DND-41 (cell line): Measurements from ENCODE around the gene QPCT.
A peak's percentile ranks its signal among the peaks of the same experiment; 100 is the strongest.

Source experiments
- ATAC-seq: fragments of 200-7000 bp; cut with Tn5 transposase; 3 replicates; pipeline ENCODE4 v1.9.1; 2021; ENCODE audit warnings: low read depth; ENCODE audit not compliant: insufficient read depth
- DNase-seq: peaks from one replicate; pipeline ENCODE4 v3.0.0-alpha.2; 2020
- H2AFZ ChIP-seq: 2 replicates; pipeline ENCODE4 v1.6.0; 2012; ENCODE audit warnings: low read depth, low read length
- H3K27ac ChIP-seq: 2 replicates; pipeline ENCODE4 v1.5.1; 2012; ENCODE audit warnings: low read length, inconsistent platforms
- H3K27me3 ChIP-seq: fragments of 200-600 bp; sonication (generic); 2 replicates; pipeline ENCODE4 v1.6.0; 2012; ENCODE audit warnings: low read length, mild to moderate bottlenecking, inconsistent platforms; ENCODE audit not compliant: insufficient read depth, poor library complexity
- H3K36me3 ChIP-seq: 2 replicates; pipeline ENCODE4 v1.5.1; 2012; ENCODE audit warnings: low read length, inconsistent platforms; ENCODE audit not compliant: insufficient read depth
- H3K4me1 ChIP-seq: 2 replicates; pipeline ENCODE4 v1.5.1; 2012; ENCODE audit warnings: mild to moderate bottlenecking, low read length; ENCODE audit not compliant: insufficient read depth
- H3K4me2 ChIP-seq: 2 replicates; pipeline ENCODE4 v1.6.0; 2012; ENCODE audit warnings: mild to moderate bottlenecking, moderate library complexity, low read length, inconsistent platforms; ENCODE audit not compliant: insufficient read depth
- H3K4me3 ChIP-seq, 2 experiments: fragments of 200-600 bp in 1 of 2; shearing (Covaris generic) in 1 of 2; 2 replicates each; pipeline ENCODE4 v1.5.1; 2012 to 2016; ENCODE audit warnings: inconsistent platforms in 2 of 2, low read length in 2 of 2, mild to moderate bottlenecking in 2 of 2, low read depth in 1 of 2, moderate library complexity in 1 of 2
- H3K79me2 ChIP-seq: 2 replicates; pipeline ENCODE4 v1.6.0; 2012; ENCODE audit warnings: low read length, inconsistent platforms; ENCODE audit not compliant: insufficient read depth
- H3K9ac ChIP-seq: 2 replicates; pipeline ENCODE4 v1.6.0; 2012; ENCODE audit warnings: low read depth, mild to moderate bottlenecking, inconsistent platforms, low read length, moderate library complexity
- H3K9me3 ChIP-seq: 2 replicates; pipeline ENCODE4 v1.5.1; 2012; ENCODE audit warnings: low read length, moderate library complexity, mild to moderate bottlenecking, inconsistent platforms; ENCODE audit not compliant: insufficient read depth, severe bottlenecking
- H4K20me1 ChIP-seq: 2 replicates; pipeline ENCODE4 v1.6.0; 2012; ENCODE audit warnings: low read length; ENCODE audit not compliant: insufficient read depth
- EZH2 ChIP-seq: IDR thresholded peaks from 3 replicates; pipeline ENCODE4 v1.6.1; 2012; ENCODE audit warnings: borderline replicate concordance, low read depth, mild to moderate bottlenecking, moderate library complexity, low read length, inconsistent platforms; ENCODE audit not compliant: severe bottlenecking
- TF ChIP-seq, protein P1 (sequence below): IDR thresholded peaks from 2 replicates; pipeline ENCODE4 v1.5.1; 2012; ENCODE audit warnings: borderline replicate concordance, low read length, moderate library complexity, mild to moderate bottlenecking; ENCODE audit not compliant: poor library complexity, severe bottlenecking; ENCODE audit errors: extremely low read depth

Gene QPCT

DNA sequence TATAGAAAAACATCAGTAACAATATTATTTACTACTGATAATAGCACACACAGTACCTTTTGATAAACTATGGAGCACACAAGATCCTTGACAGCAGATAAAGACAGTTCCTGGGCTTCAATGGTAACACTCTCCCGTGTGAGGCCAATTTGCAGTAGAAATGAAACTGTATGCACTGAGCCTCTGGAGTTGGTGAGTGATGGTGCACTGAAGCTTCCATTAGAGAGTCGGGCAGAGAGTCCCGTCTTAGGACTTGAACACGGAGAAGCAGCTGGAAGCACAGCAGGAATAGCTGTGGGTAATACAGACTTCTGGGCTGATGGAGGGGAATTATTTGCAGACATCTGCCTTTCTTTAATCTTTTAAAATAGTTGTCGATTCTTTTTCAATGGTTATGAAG is 28.2 kb upstream of the QPCT start:
- Histone ChIP-seq H2AFZ (no peak overlapping the region), H3K4me1 (peaks cover 34% of the 10 kb centered on the region; the same call in 1 of the 2 replicates), H3K36me3 (peaks cover 24% of the 10 kb centered on the region), H3K9ac (no peak overlapping the region), H3K27me3 (no peaks in the 10 kb centered on the region), H3K79me2 (peaks cover 100% of the 10 kb centered on the region), H3K9me3 (no peaks in the 10 kb centered on the region), H3K4me2 (peak overlapping the region; percentile 43; the same call in 1 of the 2 replicates), H3K27ac (no peak overlapping the region), H3K4me3 (no peak overlapping the region), H4K20me1 (peaks cover 41% of the 10 kb centered on the region; the same call in 1 of the 2 replicates)
- DNase-seq (no peak), ATAC-seq (no peak)
- no peak for TF ChIP-seq EZH2
- TF ChIP-seq, protein P1, sequence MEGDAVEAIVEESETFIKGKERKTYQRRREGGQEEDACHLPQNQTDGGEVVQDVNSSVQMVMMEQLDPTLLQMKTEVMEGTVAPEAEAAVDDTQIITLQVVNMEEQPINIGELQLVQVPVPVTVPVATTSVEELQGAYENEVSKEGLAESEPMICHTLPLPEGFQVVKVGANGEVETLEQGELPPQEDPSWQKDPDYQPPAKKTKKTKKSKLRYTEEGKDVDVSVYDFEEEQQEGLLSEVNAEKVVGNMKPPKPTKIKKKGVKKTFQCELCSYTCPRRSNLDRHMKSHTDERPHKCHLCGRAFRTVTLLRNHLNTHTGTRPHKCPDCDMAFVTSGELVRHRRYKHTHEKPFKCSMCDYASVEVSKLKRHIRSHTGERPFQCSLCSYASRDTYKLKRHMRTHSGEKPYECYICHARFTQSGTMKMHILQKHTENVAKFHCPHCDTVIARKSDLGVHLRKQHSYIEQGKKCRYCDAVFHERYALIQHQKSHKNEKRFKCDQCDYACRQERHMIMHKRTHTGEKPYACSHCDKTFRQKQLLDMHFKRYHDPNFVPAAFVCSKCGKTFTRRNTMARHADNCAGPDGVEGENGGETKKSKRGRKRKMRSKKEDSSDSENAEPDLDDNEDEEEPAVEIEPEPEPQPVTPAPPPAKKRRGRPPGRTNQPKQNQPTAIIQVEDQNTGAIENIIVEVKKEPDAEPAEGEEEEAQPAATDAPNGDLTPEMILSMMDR: no peak

DNA sequence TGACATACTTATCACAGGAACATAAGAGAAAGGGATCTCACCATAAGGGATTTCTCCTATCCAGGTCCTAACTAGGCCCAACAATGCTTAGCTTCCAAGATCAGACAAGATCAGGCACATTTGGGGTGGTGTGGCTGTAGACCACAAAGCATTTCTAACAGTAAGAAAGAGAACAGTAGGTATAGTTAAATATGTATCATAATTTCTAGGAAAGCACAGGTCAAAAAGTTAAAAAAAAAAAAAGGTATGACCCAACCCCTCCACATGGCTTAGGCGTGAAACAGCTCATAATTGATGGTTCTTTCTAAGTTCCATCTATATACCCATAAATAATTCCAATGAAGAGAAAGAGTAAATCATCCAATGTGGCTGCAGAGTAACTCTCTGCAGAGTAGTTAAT is 26.7 kb upstream of the QPCT start:
- no peak overlapping the region for H3K27ac ChIP-seq
- no peaks in the 10 kb centered on the region for H3K9me3 ChIP-seq
- no peak overlapping the region for H2AFZ ChIP-seq
- H3K4me3 ChIP-seq: no peak overlapping the region
- H3K4me2 ChIP-seq: peak overlapping the region; percentile 24; the same call in 1 of the 2 replicates
- no peak for DNase-seq
- H3K27me3 ChIP-seq: no peaks in the 10 kb centered on the region
- ATAC-seq: peak; percentile 47; the same call in 2 of the 3 replicates
- peaks cover 100% of the 10 kb centered on the region for H3K79me2 ChIP-seq
- TF ChIP-seq EZH2: no peak
- TF ChIP-seq, protein P1: no peak
- H3K36me3 ChIP-seq: peaks cover 24% of the 10 kb centered on the region
- H3K4me1 ChIP-seq: peaks cover 46% of the 10 kb centered on the region
- H3K9ac ChIP-seq: no peak overlapping the region
- peaks cover 43% of the 10 kb centered on the region; the same call in 1 of the 2 replicates for H4K20me1 ChIP-seq

DNA sequence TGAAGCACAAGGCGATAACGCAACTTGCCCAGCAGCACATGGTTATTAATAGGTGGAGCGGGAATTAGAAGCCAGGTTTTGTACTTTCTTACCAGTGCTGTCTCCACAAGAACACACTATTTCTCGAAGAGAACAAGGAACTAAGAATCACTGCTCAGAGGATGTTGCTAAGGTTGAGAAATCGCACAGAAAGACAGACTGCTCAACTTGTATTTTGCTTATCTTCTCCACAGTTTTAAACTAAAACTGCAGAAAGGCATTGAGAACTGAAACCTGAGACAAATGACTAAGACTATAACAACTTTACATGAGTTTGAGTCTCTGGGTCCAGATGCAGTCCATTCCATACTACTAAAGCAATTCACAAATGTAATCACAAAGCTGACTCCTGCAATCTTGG is 26.0 kb upstream of the QPCT start:
- H3K4me3 ChIP-seq: no peak overlapping the region
- H3K27me3 ChIP-seq: no peaks in the 10 kb centered on the region
- H3K27ac ChIP-seq: no peak overlapping the region
- peaks cover 39% of the 10 kb centered on the region; the same call in 1 of the 2 replicates for H4K20me1 ChIP-seq
- DNase-seq: no peak
- no peak overlapping the region for H2AFZ ChIP-seq
- no peaks in the 10 kb centered on the region for H3K9me3 ChIP-seq
- peaks cover 100% of the 10 kb centered on the region for H3K79me2 ChIP-seq
- TF ChIP-seq EZH2: no peak
- TF ChIP-seq, protein P1: no peak
- H3K4me1 ChIP-seq: peaks cover 52% of the 10 kb centered on the region
- no peak for ATAC-seq
- H3K36me3 ChIP-seq: peaks cover 24% of the 10 kb centered on the region
- H3K9ac ChIP-seq: 0 out of 2 replicates have a peak overlapping the region, but pooled peaks have one; percentile 11
- H3K4me2 ChIP-seq: peak overlapping the region; percentile 15; the same call in 1 of the 2 replicates
